ENCODE data around the gene HOXA10.

The HOXA10 gene

DNA sequence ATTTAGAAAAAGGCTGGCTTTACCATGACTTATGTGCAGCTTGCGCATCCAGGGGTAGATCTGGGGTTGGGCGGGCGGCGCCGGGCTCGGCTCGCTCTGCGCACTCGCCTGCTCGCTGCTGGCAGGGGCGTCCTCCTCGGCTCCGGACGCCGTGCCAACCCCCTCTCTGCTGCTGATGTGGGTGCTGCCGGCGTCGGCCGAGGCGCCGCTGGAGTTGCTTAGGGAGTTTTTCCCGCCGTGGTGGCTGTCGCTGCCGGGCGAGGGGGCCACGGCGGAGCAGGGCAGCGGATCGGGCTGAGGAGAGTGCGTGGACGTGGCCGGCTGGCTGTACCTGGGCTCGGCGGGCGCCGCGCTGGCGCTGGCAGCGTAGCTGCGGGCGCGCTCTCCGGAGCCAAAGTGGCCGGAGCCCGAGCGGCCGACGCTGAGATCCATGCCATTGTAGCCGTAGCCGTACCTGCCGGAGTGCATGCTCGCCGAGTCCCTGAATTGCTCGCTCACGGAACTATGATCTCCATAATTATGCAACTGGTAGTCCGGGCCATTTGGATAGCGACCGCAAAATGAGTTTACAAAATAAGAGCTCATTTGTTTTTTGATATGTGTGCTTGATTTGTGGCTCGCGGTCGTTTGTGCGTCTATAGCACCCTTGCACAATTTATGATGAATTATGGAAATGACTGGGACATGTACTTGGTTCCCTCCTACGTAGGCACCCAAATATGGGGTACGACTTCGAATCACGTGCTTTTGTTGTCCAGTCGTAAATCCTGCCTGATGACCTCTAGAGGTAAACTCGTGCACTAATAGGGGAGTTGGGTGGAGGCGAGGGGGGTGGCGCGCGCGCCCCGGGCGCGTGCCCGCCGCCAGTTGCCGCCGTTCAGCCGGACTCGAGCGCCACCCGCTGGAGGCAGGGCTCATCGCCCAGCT, 30.8 kb downstream of the HOXA10 start, which contains the start of gene HOXA5:
HOXA5 (minus strand) TSS at position 659 of the 927 bp plus-strand sequence; CDS start at position 585, 74 bp downstream.
- no peak for DNase-seq

GRCh38 chr7:27142580-27143022, 31.5 kb downstream of the HOXA10 start:
- peak; percentile 42 for DNase-seq

GRCh38 chr7:27141923-27142579, 32.1 kb downstream of the HOXA10 start:
- DNase-seq = peak; percentile 32

DNA sequence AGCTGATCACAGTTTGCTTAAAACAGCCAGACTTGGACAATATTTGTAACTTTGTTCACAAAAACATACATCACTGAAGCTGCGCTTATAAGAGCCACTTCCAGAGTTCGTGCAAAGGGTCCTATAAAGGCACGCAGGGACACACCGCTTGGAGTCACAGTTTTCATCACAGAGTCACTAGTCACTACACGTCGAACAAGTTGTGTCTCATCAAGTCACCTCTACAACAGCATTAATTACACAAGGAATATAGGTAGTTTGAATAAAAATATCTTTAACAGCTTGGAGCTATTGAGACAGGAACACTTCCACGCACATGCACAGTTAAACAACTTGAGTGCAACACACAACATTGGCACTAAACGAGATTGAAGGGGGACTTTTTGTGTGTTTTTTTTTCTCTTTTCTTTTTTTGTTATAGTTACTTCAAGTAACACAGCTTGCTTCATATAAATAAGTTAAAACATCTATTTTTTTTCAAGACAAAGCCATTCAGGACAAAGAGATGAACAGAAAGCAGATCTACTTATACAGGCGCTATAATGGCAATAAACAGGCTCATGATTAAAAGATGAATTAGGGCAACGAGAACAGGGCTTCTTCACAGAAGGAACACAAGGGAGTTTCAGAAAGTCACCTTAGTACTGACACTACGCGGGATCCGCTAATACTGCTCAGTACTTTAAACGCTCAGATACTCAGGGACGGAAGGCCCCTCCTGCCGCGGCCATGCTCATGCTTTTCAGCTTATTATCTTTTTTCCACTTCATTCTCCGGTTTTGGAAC, 32.8 kb downstream of the HOXA10 start:
- DNase-seq = no peak

GRCh38 chr7:27140126-27140857, 33.8 kb downstream of the HOXA10 start:
- peak; percentile 23 for DNase-seq

DNA sequence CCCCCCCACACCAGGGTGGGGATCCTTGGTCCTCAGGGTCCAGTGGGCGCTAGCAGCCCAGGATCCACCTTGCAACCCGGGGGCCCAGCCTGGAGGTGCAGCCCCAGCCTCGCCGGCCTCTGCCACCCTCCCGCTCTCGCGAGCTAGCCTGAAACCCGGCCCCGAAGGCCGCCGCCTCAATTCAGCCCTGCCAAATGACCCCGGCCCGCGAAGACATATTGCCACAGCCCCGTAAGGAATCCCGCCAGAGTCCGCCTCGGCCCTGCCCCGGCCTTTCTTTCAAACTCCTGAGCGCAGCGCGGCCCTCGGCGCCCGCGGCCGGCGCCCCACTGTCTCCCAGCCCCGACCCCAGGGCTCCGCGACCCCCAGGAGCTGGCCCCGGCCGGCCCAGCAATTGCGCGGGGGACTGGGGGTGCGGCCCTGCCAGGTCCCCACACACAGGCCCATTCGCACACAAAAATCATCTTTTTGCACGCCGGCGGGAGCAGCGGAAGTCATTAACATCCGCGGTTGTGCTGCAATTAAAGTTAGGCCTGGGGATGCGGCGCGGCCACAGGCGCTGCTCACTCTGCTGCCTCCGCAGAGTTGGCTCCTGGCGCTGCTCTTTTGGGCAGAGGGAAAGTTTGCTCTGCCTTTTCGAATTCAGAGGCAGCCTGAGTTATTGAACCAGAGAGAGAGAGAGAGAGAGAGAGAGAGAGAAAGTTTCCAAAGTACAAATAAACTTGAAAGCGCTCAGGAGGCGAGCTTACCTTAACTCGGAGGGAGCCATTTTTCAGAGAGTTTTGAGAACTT, 34.6 kb downstream of the HOXA10 start:
- DNase-seq = peak; percentile 34

GRCh38 chr7:27138985-27139333, 35.2 kb downstream of the HOXA10 start:
- DNase-seq = no peak

- no peak for DNase-seq
Measured at GRCh38 chr7:27138472-27138871, 35.6 kb downstream of the HOXA10 start.

GRCh38 chr7:27137640-27138315, 36.3 kb downstream of the HOXA10 start:
- DNase-seq = no peak

DNA sequence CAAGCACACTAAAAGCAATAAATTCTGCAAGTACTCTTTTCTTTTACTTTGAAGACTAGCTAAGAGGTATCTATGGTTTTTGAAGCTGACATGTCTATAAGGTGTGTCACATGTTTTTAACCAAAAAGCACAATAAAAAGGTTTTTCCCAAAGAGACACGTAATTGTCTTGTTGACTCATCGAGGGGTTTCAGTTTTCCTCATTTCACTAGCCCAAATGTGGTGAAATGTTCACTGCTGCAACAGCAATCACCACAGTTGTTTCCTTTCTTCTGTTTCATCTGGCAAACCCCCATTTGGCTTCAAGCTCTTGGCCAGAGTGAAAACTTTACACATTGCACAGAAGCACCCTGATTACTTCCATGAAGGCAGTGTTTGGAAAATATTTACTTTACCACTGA, 39.7 kb downstream of the HOXA10 start:
- DNase-seq = no peak

DNA sequence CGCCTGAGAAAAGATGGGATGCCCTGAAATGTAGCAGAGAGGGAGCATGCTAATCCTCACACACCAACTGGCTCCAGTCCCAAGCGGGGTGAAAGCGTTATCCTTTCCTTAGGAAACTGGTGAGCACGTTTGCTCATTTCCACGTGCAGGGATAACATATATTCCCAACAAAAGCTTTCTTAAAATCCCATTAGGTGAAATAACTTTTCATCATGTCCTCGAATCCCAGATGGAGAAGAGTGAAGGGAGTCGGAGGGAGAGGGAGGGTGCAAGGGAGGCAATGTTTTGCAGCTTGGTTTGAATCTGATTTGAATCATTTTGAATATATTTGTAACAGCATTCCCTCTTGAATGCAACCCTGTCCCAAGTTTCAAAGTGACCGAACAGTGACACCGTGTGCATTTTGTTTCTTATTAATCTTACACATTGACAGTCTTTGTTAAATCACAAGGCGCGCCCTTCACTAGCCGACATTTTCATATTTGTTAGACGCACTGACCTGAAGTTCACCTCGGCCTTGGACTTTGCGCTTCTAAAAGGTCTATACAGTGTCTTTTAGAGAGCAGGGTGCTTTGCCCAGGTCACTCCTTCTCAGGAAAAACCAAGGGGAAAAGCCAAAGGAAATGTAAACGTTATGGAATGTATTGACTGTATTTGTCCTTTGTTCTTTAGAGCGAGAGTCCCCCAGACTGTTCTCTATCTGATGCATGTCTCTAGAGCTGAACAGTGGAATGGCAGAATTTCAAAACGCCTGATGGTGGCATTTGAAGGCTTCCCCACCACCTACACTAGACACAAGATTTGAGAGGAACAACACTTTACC, 40.5 kb downstream of the HOXA10 start:
- no peak for DNase-seq

DNA sequence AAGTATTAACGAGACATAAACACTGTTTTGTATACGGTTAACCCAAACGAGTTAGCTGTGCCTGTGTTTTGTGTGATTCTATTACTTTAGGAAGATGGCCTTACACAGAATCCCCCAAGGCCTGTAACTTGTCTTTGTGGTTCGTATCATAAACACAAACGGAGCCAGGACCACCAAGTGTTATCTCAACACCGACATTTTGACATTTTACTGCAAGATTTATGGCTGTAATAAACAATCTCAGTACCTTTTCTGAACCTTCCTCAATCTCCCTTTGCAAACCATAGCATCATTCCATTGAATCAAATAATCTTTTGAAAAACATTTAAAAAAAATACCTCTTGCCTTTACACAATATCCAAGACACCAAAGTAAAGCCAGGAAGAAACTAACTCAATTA, 41.1 kb downstream of the HOXA10 start:
- DNase-seq = no peak

- DNase-seq = no peak
Measured at GRCh38 chr7:27132214-27132613, 41.9 kb downstream of the HOXA10 start.

DNA sequence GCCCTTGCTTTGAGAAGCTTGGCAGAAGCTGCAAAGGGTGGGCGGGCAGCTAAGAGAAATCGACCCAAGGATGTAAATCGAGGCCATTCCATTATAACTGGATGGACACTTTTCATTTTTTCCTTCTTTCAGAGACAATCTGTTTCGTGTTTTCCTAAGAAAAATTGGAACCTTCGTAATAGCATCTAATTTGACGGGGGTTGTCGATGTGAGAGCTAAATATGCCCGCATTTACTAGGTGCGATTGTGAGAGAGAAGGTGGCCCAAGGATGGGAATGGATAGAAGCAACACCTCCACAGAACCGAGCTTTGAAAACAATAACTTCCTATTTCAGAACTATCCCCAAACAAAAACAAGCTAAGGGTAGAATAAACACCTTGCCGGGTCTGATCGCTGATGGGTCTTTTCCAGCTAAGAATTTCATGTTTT, 42.7 kb downstream of the HOXA10 start:
- no peak for DNase-seq

DNA sequence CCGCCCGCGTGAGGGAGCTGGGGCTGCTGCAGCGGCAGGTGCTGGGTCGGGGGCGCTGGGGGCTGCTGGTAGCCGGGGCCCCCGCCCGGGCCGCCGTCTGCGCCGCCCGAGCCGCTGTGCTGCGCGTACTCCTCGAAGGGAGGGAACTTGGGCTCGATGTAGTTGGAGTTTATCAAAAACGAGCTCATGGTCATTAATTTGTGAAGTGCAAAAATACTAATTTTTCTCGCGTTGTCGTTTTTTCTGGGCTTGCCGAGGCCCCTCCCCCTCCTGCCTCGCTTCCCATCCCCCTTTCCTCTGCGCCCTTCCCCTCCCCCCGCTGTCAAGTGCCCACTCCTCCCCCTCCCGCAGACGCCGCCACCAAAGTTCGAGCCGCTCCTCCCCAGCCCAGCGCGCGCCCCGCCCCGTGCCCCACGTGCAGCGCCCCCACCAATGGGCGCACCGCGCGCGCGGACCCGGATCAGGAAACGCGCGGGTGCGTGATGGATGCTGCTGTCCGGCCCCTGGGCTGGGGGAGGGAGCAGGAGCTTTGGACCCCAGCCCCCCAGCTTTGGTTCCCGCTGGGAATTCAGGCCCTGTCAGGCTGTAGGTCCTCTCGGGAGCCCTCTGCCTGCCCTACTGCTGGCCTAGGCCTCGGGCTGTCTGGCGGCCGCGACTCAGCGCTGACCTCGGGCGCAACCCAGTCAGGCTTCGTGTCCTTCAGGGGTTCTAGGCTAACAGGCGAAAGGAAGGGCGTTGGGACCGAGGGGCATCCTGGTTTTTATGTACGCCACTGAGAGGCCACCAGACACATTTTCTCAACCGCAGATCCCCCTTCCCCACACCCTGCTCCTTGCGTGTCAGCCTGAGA, 43.4 kb downstream of the HOXA10 start, which contains the start of gene HOXA4:
HOXA4 (minus strand) TSS at position 218 of the 850 bp plus-strand sequence; CDS start at position 194, 24 bp downstream.
- peak; percentile 76 for DNase-seq

GRCh38 chr7:27129729-27130539, 44.2 kb downstream of the HOXA10 start:
- DNase-seq = no peak

DNA sequence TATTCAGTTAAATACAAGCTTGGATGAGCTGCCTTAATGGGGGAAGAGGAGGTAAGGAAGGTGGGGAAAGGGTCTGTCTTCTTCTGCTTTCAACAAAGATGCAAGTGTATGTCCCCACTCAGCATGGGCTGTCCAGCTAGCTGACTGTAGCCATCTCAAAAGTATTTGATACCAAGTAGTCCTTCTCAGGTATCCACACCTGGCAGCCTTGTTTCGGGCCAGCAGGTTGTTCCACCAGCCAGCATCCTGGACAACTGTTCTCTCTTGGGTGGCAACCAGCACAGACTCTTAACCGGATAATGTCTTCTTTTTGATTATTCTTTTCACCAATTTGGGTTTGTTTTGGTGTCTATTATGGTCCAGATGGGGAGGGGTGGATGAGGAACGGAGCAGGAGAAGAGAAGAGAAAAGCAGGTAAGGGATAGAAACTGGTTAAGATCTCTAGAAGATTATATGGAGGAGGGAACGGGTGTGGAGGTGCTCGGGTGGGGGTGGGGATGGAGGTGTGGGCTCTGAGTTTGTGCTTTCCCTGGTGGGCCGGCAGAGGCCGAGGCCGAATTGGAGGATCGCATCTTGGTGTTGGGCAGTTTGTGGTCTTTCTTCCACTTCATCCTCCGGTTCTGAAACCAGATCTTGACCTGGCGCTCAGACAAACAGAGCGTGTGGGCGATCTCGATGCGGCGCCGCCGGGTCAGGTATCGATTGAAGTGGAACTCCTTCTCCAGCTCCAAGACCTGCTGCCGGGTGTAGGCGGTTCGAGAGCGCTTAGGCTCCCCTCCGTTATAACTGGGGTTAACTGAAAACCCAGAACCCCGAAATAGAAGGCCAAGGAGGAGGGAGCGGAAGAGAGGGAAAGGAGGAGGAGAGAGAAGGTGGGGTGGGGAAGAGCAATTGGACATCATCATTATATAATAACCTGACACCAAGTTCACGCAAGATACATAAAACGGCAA, 45.1 kb downstream of the HOXA10 start:
- DNase-seq = no peak

All from activated CD8-positive, alpha-beta memory T cell treated with anti-CD3 and anti-CD28 coated beads, Interleukin-2, amount 50 U/mL, for 48 hours (primary cell).